ENCODE results near the gene LIPG.

The LIPG gene

DNA sequence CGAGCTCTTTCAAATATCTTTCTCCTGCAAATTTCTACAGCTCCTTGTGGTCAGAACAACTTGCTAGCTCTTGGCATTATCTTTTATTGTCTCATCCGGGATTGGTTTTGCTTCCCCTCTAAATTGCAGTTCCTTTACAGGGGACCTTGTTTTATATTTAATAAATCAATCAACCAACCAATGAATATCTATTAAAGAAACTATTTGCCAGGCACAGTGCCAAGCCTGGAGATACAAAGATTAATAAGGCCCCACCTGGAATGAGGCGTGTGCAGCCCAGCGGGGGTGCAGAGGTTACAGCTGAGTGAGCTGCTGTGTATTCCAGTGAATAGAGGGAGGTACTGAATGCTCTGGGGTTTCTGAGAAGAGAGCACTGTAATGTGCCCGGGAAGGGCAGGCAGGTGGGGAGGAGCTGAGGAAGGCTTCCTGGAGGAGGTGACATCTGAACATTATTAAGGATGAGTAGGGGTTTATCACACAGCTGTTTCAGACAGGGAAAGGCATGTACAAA is 51.8 kb downstream of the LIPG start:
- no peak for DNase-seq (ENCODE audit: insufficient read length, low spot score)
- FAIRE-seq = no peak
- no peak for TF ChIP-seq CTCF (IDR thresholded peaks at IDR 0.05; ENCODE audit: insufficient read depth, missing control alignments)

GRCh38 chr18:49616618-49617328 is 54.9 kb downstream of the LIPG start:
- DNase-seq (ENCODE audit: insufficient read length, low spot score) (no peak), FAIRE-seq (no peak)
- TF ChIP-seq CTCF (IDR thresholded peaks at IDR 0.05; ENCODE audit: insufficient read depth, missing control alignments) = no peak

GRCh38 chr18:49617329-49617695 is 55.5 kb downstream of the LIPG start:
- TF ChIP-seq CTCF (IDR thresholded peaks at IDR 0.05; ENCODE audit: insufficient read depth, missing control alignments) = no peak
- FAIRE-seq = no peak
- DNase-seq (ENCODE audit: insufficient read length, low spot score) = no peak

- FAIRE-seq (no peak), DNase-seq (ENCODE audit: insufficient read length, low spot score) (no peak)
- TF ChIP-seq CTCF (IDR thresholded peaks at IDR 0.05; ENCODE audit: insufficient read depth, missing control alignments) = no peak
Observed at GRCh38 chr18:49617865-49618264, 56.0 kb downstream of the LIPG start.

GRCh38 chr18:49618742-49619681 is 57.2 kb downstream of the LIPG start:
- DNase-seq (ENCODE audit: insufficient read length, low spot score) (no peak), FAIRE-seq (no peak)
- TF ChIP-seq CTCF (IDR thresholded peaks at IDR 0.05; ENCODE audit: insufficient read depth, missing control alignments) = no peak

DNA sequence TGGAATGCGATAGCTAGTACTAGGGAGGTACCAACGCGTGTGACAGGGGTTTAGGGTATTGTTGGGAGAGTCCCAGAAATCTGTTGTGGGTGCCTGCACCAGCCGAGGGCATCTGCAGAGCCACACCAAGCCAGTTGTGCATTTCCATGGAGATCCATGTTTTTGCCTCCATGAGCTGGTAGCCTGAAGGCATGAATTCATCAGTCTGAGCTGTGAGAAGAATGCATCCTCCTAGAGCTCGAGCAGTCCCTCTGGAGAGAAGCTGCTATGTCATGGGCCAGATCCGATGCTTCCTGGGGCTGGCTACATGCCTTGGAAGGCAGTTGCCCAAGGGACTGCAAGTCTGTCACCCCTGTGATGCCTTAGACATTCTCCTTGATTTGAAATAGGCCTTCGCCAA is 57.9 kb downstream of the LIPG start:
- no peak for TF ChIP-seq CTCF (IDR thresholded peaks at IDR 0.05; ENCODE audit: insufficient read depth, missing control alignments)
- no peak for FAIRE-seq
- DNase-seq (ENCODE audit: insufficient read length, low spot score) = no peak
